Keratinocyte (primary cell): Measurements from ENCODE around the gene GCKR. TPM values are rescaled to one million over a fixed set of nuclear protein-coding genes. Genes with fewer than 3 reads are reported as not detected.

Source experiments
- DNase-seq: peaks from one replicate; pipeline ENCODE4 v3.0.0-alpha.2; 2011; ENCODE audit warnings: low read depth, missing footprints, low spot score
- FAIRE-seq: peaks from 2 replicates; lab custom pipeline; 2011; peaks lifted over from hg19 to GRCh38; lab: Jason Lieb, UNC
- H2AFZ ChIP-seq: 2 replicates; pipeline ENCODE4 v1.6.0; 2012; ENCODE audit warnings: low read length, control low read depth, inconsistent platforms; ENCODE audit not compliant: control insufficient read depth
- H3K27ac ChIP-seq: 2 replicates; pipeline ENCODE4 v1.5.1; 2011; ENCODE audit warnings: low read length; ENCODE audit not compliant: control insufficient read depth, insufficient read depth
- H3K27me3 ChIP-seq: 3 replicates; pipeline ENCODE4 v1.6.0; 2011; ENCODE audit warnings: low read length; ENCODE audit not compliant: control insufficient read depth, insufficient read depth; ENCODE audit errors: extremely low read depth
- H3K36me3 ChIP-seq, 2 experiments: 2 replicates in 1 of 2; 3 replicates in 1 of 2; pipeline ENCODE4 v1.5.1; 2011; ENCODE audit warnings: low read length in 2 of 2, mild to moderate bottlenecking in 1 of 2; ENCODE audit not compliant: control insufficient read depth in 2 of 2, insufficient read depth in 2 of 2; ENCODE audit errors: extremely low read depth in 1 of 2
- H3K4me1 ChIP-seq: 3 replicates; pipeline ENCODE4 v1.5.1; 2011; ENCODE audit warnings: low read length; ENCODE audit not compliant: control insufficient read depth, insufficient read depth; ENCODE audit errors: extremely low read depth
- H3K4me2 ChIP-seq: 3 replicates; pipeline ENCODE4 v1.6.0; 2011; ENCODE audit warnings: low read depth, low read length; ENCODE audit not compliant: control insufficient read depth, insufficient read depth; ENCODE audit errors: extremely low read depth
- H3K4me3 ChIP-seq, 3 experiments: fragments of 200-600 bp in 1 of 3; sonication (generic) in 1 of 3; 2 replicates in 2 of 3; 3 replicates in 1 of 3; pipeline ENCODE4 v1.5.1; 2011 to 2016; ENCODE audit warnings: low read length in 3 of 3, mild to moderate bottlenecking in 3 of 3, control low read depth in 2 of 3, inconsistent platforms in 1 of 3, low read depth in 1 of 3, mixed read lengths in 1 of 3, mixed run types in 1 of 3, moderate library complexity in 1 of 3; ENCODE audit not compliant: control insufficient read depth in 2 of 3, insufficient read depth in 2 of 3; ENCODE audit errors: extremely low read depth in 1 of 3
- H3K79me2 ChIP-seq: 2 replicates; pipeline ENCODE4 v1.6.0; 2012; ENCODE audit warnings: low read length; ENCODE audit not compliant: control insufficient read depth, insufficient read depth
- H3K9ac ChIP-seq: 3 replicates; pipeline ENCODE4 v1.6.0; 2011; ENCODE audit warnings: low read length; ENCODE audit not compliant: control insufficient read depth, insufficient read depth; ENCODE audit errors: extremely low read depth
- H3K9me1 ChIP-seq: 3 replicates; pipeline ENCODE4 v1.6.0; 2011; ENCODE audit warnings: low read length; ENCODE audit not compliant: control insufficient read depth, insufficient read depth; ENCODE audit errors: extremely low read depth
- H3K9me3 ChIP-seq: 2 replicates; pipeline ENCODE4 v1.5.1; 2012; ENCODE audit warnings: low read depth, low read length; ENCODE audit not compliant: control insufficient read depth
- H4K20me1 ChIP-seq: 3 replicates; pipeline ENCODE4 v1.6.0; 2011; ENCODE audit warnings: low read length; ENCODE audit not compliant: control insufficient read depth, insufficient read depth; ENCODE audit errors: extremely low read depth
- CTCF ChIP-seq, 3 experiments: IDR thresholded peaks in 1 of 3; conservative IDR thresholded peaks in 1 of 3; optimal IDR thresholded peaks in 1 of 3; 2 replicates in 2 of 3; 3 replicates in 1 of 3; pipeline versions ENCODE3 to v1.5.1; 2011; ENCODE audit warnings: low read length in 3 of 3, mild to moderate bottlenecking in 3 of 3, moderate library complexity in 2 of 3, control low read depth in 1 of 3, inconsistent platforms in 1 of 3; ENCODE audit not compliant: insufficient read depth in 2 of 3; ENCODE audit errors: extremely low read depth in 1 of 3
- EZH2 ChIP-seq: IDR thresholded peaks from one replicate; pipeline ENCODE4 v1.6.1; 2012; ENCODE audit warnings: inconsistent platforms, mild to moderate bottlenecking, low read length, moderate library complexity
- dilution Hi-C: fragments of 300-500 bp; cut with MboI; formaldehyde crosslinking; loops from one replicate; pipeline ENCODE4 v1.7.0; 2020; ENCODE audit warnings: low sequenced_read_pairs; ENCODE audit not compliant: extremely low pct_ligation_motif_present
- polyA plus RNA-seq, 5 experiments: library from polyadenylated mRNA; depleted of rRNA in 3 of 5; stranded (reverse) in 3 of 5; stranded (forward) in 1 of 5; unstranded in 1 of 5; fragments of >200 nt; gene quantifications; 1 replicate in 1 of 5; 2 replicates in 3 of 5; 3 replicates in 1 of 5; pipeline versions ENCODE4 v1.2.1 to v1.2.3, GENCODE V29; 2011 to 2012; ENCODE audit warnings: missing spikeins in 2 of 5, low read depth in 1 of 5, low replicate concordance in 1 of 5

The GCKR gene
- polyA plus RNA-seq, 1 donor (not counting 4 experiments of a cell fraction or from before 2014, with no cell fraction given): 0.18 TPM

GRCh38 chr2:27494284-27494943 lies 2.2 kb upstream of the GCKR start:
- no peak overlapping the region for H3K27ac ChIP-seq
- H3K4me1 ChIP-seq: peaks cover 18% of the 10 kb centered on the region
- H3K4me2 ChIP-seq: peak overlapping the region; percentile 84
- H3K27me3 ChIP-seq: no peaks in the 10 kb centered on the region
- no peaks in the 10 kb centered on the region for H3K79me2 ChIP-seq
- dilution Hi-C loops: no loop called here
- H3K9me3 ChIP-seq: no peaks in the 10 kb centered on the region
- no peaks in the 10 kb centered on the region for H3K36me3 ChIP-seq
- no peak for TF ChIP-seq CTCF (optimal IDR thresholded peaks at IDR 0.05 in 1 of 3, IDR thresholded peaks at IDR 0.05 in 1 of 3, conservative IDR thresholded peaks at IDR 0.05 in 1 of 3; ENCODE audit: extremely low read depth in 1 of 3, insufficient read depth in 2 of 3, low read length in 3 of 3)
- TF ChIP-seq EZH2: no peak
- DNase-seq: no peak
- no peaks in the 10 kb centered on the region for H3K9me1 ChIP-seq
- H4K20me1 ChIP-seq: no peaks in the 10 kb centered on the region
- peak overlapping the region; percentile 64 for H3K9ac ChIP-seq
- peak overlapping the region; percentile 43 for H2AFZ ChIP-seq
- FAIRE-seq: no peak
- H3K4me3 ChIP-seq: peak overlapping the region; percentile 43 to 65 (median 63)

GRCh38 chr2:27494944-27495554 lies 1.6 kb upstream of the GCKR start, which contains the start of gene FNDC4:
TSS of gene FNDC4 (minus strand) at chr2:27495200. CDS start at chr2:27494679, 521 bp downstream.
- no peak for DNase-seq
- H3K27ac ChIP-seq: no peak within 1 kb of the TSS
- no peaks in the 10 kb centered on the region for H4K20me1 ChIP-seq
- H3K36me3 ChIP-seq: no peaks in the 10 kb centered on the region
- H3K4me1 ChIP-seq: peaks cover 15% of the 10 kb centered on the region
- dilution Hi-C loops: no loop called here
- H3K9ac ChIP-seq: peak within 1 kb of the TSS; percentile 64
- H3K9me1 ChIP-seq: no peaks in the 10 kb centered on the region
- H3K27me3 ChIP-seq: no peaks in the 10 kb centered on the region
- no peak for FAIRE-seq
- no peaks in the 10 kb centered on the region for H3K79me2 ChIP-seq
- H3K4me3 ChIP-seq: peak within 1 kb of the TSS; percentile 43 to 65 (median 63)
- H3K4me2 ChIP-seq: peak within 1 kb of the TSS; percentile 84
- H3K9me3 ChIP-seq: no peaks in the 10 kb centered on the region
- peak within 1 kb of the TSS; percentile 91 for H2AFZ ChIP-seq
- TF ChIP-seq CTCF (optimal IDR thresholded peaks at IDR 0.05 in 1 of 3, IDR thresholded peaks at IDR 0.05 in 1 of 3, conservative IDR thresholded peaks at IDR 0.05 in 1 of 3; ENCODE audit: extremely low read depth in 1 of 3, insufficient read depth in 2 of 3, low read length in 3 of 3) (no peak), EZH2 (no peak)
